Chondrocyte (in vitro differentiated cells): ENCODE measurements around the gene SCYGR5. TPM values are rescaled to one million over a fixed set of nuclear protein-coding genes. Genes with fewer than 3 reads are reported as not detected.
"Not testable (repeated sequence)": the region's sequence is repeated elsewhere in the genome, so short reads cannot be mapped to it uniquely, and the experiment has no call there.

Experiments used
- DNase-seq: peaks from one replicate; pipeline ENCODE4 v3.0.0; 2021; ENCODE audit warnings: mixed read lengths, low spot score
- H3K27ac Mint-ChIP-seq: one replicate; pipeline ENCODE4 v1.8.0; 2021; ENCODE audit warnings: mild to moderate bottlenecking, moderate library complexity, mixed read lengths; ENCODE audit not compliant: unreplicated experiment
- H3K27me3 Mint-ChIP-seq: 2 replicates; pipeline ENCODE4 v1.8.0; 2021; ENCODE audit warnings: low read depth, mixed read lengths
- H3K36me3 Mint-ChIP-seq: 2 replicates; pipeline ENCODE4 v1.8.0; 2021; ENCODE audit warnings: low read depth, mixed read lengths
- H3K4me1 Mint-ChIP-seq: 2 replicates; pipeline ENCODE4 v1.8.0; 2021; ENCODE audit warnings: low read depth, mild to moderate bottlenecking, mixed read lengths
- H3K4me3 Mint-ChIP-seq: one replicate; pipeline ENCODE4 v1.8.0; 2021; ENCODE audit warnings: mild to moderate bottlenecking, moderate library complexity, mixed read lengths; ENCODE audit not compliant: unreplicated experiment
- H3K9me3 Mint-ChIP-seq: 2 replicates; pipeline ENCODE4 v1.8.0; 2021; ENCODE audit warnings: low read depth, mixed read lengths
- long read RNA-seq: library from polyadenylated mRNA; stranded (forward); transcript quantifications from one replicate; pipeline ENCODE4 v2.0.0, GENCODE V29; 2021
- total RNA-seq: library from RNA; stranded (reverse); gene quantifications from 3 replicates; pipeline ENCODE4 v1.2.1, GENCODE V29; 2021
- TF ChIP-seq, protein P1 (sequence below): fragments of 200-600 bp; sonication (generic); IDR thresholded peaks from 2 replicates; pipeline ENCODE4 v1.5.0; 2021; ENCODE audit warnings: antibody characterized with exemption, mild to moderate bottlenecking, moderate library complexity

Gene SCYGR5, protein sequence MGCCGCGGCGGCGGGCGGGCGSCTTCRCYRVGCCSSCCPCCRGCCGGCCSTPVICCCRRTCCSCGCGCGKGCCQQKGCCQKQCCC
- not detected in 3 replicates for total RNA-seq
- long read RNA-seq, result 0 reads

- not testable (repeated sequence) for H3K9me3 Mint-ChIP-seq, DNase-seq, H3K4me1 Mint-ChIP-seq, H3K4me3 Mint-ChIP-seq, H3K27ac Mint-ChIP-seq, H3K36me3 Mint-ChIP-seq, H3K27me3 Mint-ChIP-seq
Measured at GRCh38 chr2:227666631-227667170, at the start of gene SCYGR5. Gene SCYGR5 (plus strand): TSS chr2:227666804. CDS start chr2:227666804, 0 bp downstream.

GRCh38 chr2:227617316-227618230, 49.0 kb upstream of the SCYGR5 start, which contains the start of gene SCYGR4:
Gene SCYGR4 (plus strand): TSS chr2:227617498. CDS start chr2:227617498, 0 bp downstream.
- no peak for DNase-seq
- H3K27me3 Mint-ChIP-seq, result peaks cover 10% of the 10 kb centered on the region
- H3K36me3 Mint-ChIP-seq, result no peaks in the 10 kb centered on the region
- H3K9me3 Mint-ChIP-seq, result no peaks in the 10 kb centered on the region
- TF ChIP-seq, protein P1, sequence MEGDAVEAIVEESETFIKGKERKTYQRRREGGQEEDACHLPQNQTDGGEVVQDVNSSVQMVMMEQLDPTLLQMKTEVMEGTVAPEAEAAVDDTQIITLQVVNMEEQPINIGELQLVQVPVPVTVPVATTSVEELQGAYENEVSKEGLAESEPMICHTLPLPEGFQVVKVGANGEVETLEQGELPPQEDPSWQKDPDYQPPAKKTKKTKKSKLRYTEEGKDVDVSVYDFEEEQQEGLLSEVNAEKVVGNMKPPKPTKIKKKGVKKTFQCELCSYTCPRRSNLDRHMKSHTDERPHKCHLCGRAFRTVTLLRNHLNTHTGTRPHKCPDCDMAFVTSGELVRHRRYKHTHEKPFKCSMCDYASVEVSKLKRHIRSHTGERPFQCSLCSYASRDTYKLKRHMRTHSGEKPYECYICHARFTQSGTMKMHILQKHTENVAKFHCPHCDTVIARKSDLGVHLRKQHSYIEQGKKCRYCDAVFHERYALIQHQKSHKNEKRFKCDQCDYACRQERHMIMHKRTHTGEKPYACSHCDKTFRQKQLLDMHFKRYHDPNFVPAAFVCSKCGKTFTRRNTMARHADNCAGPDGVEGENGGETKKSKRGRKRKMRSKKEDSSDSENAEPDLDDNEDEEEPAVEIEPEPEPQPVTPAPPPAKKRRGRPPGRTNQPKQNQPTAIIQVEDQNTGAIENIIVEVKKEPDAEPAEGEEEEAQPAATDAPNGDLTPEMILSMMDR, result no peak
- H3K4me1 Mint-ChIP-seq, result peaks cover 3% of the 10 kb centered on the region
- no peak within 1 kb of the TSS for H3K27ac Mint-ChIP-seq
- H3K4me3 Mint-ChIP-seq, result no peak within 1 kb of the TSS

DNA sequence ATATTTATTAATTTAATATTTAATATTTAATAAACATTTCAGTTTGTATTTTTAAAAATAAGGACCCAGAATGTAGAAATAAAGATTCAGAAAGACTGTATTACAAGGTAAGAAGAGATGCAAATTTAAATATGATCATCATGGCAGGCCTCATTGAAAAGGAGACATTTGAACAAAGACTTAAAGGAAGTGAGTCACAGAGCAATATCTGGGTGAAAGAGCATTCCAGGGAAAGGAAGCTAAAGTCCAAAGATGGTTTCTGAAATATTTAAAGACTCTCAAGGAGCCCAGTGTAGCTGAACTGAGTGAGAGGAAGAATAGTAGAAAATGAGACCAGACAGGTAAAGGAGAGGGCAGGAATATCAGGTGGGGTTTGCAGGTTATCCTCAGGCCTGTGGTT, 43.4 kb upstream of the SCYGR5 start:
- Mint-ChIP-seq H3K4me3 (no peak overlapping the region), H3K9me3 (no peaks in the 10 kb centered on the region), H3K36me3 (no peaks in the 10 kb centered on the region), H3K27me3 (no peaks in the 10 kb centered on the region), H3K4me1 (peaks cover 9% of the 10 kb centered on the region), H3K27ac (peak overlapping the region; percentile 77)
- TF ChIP-seq, protein P1, result no peak
- DNase-seq, result no peak

- Mint-ChIP-seq H3K4me3 (no peak overlapping the region), H3K9me3 (no peaks in the 10 kb centered on the region), H3K4me1 (peaks cover 9% of the 10 kb centered on the region), H3K27ac (no peak overlapping the region), H3K36me3 (no peaks in the 10 kb centered on the region), H3K27me3 (peaks cover 3% of the 10 kb centered on the region)
- TF ChIP-seq, protein P1, result no peak
- DNase-seq, result no peak
Measured at GRCh38 chr2:227625420-227625819, 41.2 kb upstream of the SCYGR5 start.

DNA sequence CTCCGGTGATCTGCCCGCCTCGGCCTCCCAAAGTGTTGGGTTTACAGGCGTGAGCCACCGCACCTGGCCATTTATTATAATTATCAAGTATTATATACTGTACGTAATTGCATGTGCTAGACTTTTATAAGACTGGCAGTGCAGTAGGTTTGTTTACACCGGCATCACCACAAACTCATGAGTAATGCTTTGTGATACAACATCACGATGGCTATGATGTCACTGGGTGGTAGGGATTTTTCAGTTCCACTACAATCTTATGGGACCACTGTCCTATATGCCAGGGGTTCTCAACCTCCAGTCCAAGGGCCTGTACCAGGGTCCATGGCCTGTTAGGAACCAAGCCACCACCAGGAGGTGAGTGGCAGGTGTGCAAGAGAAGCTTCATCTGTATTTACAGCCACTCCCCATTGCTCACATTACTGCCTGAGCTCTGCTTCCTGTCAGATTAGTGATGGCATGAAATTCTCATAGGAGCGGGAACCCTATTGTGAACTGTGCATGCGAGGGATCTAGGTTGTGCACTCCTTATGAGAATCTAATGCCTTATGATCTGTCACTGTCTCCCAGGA, 39.9 kb upstream of the SCYGR5 start:
- peaks cover 9% of the 10 kb centered on the region for H3K4me1 Mint-ChIP-seq
- no peaks in the 10 kb centered on the region for H3K9me3 Mint-ChIP-seq
- no peak overlapping the region for H3K27ac Mint-ChIP-seq
- H3K27me3 Mint-ChIP-seq, result peaks cover 3% of the 10 kb centered on the region
- no peak overlapping the region for H3K4me3 Mint-ChIP-seq
- H3K36me3 Mint-ChIP-seq, result no peaks in the 10 kb centered on the region
- TF ChIP-seq, protein P1, result no peak
- no peak for DNase-seq
